ENCODE data around the gene CPSF4L.
"Not testable (repeated sequence)": the region's sequence is repeated elsewhere in the genome, so short reads cannot be mapped to it uniquely, and the experiment has no call there.

The CPSF4L gene

GRCh38 chr17:73267648-73268537 is 6.2 kb upstream of the CPSF4L start:
- H3K36me3 ChIP-seq (ENCODE audit: control insufficient read depth, insufficient read depth, low read length): no peaks in the 10 kb centered on the region
- no peak overlapping the region for H3K4me3 ChIP-seq (ENCODE audit: extremely low read depth, insufficient read depth, low read length, poor library complexity, severe bottlenecking)
- peaks cover 2% of the 10 kb centered on the region for H3K4me1 ChIP-seq (ENCODE audit: control insufficient read depth, insufficient read depth, low read length, poor library complexity, severe bottlenecking)
- WGBS, 2 experiments (ENCODE audit: insufficient coverage in 2 of 2): 70 to 79% methylated on average over 8 of the region's 11 CpGs
- peaks cover 8% of the 10 kb centered on the region for H3K9me3 ChIP-seq (ENCODE audit: control insufficient read depth, low read length)
- no peak overlapping the region for H3K27ac ChIP-seq (ENCODE audit: low read depth, low read length, severe bottlenecking)

DNA sequence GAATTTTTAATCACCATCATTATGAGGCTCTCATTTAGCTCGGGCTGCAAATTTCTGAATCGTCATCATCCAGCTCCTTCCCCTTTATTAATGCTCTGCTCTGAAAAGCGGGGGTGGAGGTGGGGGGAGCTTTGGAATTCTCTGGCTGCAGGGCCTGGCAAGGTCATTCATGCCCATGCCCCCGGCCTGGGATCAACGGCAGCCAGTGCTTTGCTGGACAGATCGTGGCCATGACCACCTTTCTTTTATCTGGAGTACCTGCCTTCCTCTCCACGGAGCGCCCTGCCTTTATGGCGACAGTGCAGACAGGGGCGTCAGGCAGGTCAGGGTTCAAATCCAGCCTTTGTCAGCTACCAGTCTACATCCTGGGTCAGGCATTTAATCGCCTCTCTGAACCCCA is 5.1 kb upstream of the CPSF4L start:
- Histone ChIP-seq H3K4me1 (ENCODE audit: control insufficient read depth, insufficient read depth, low read length, poor library complexity, severe bottlenecking) (peaks cover 13% of the 10 kb centered on the region), H3K9me3 (ENCODE audit: control insufficient read depth, low read length) (peaks cover 8% of the 10 kb centered on the region), H3K27ac (ENCODE audit: low read depth, low read length, severe bottlenecking) (no peak overlapping the region), H3K36me3 (ENCODE audit: control insufficient read depth, insufficient read depth, low read length) (no peaks in the 10 kb centered on the region), H3K4me3 (ENCODE audit: extremely low read depth, insufficient read depth, low read length, poor library complexity, severe bottlenecking) (no peak overlapping the region)
- 95 to 97% methylated on average over 8 to 11 of the region's 11 CpGs for WGBS, 2 experiments (ENCODE audit: insufficient coverage in 2 of 2)

DNA sequence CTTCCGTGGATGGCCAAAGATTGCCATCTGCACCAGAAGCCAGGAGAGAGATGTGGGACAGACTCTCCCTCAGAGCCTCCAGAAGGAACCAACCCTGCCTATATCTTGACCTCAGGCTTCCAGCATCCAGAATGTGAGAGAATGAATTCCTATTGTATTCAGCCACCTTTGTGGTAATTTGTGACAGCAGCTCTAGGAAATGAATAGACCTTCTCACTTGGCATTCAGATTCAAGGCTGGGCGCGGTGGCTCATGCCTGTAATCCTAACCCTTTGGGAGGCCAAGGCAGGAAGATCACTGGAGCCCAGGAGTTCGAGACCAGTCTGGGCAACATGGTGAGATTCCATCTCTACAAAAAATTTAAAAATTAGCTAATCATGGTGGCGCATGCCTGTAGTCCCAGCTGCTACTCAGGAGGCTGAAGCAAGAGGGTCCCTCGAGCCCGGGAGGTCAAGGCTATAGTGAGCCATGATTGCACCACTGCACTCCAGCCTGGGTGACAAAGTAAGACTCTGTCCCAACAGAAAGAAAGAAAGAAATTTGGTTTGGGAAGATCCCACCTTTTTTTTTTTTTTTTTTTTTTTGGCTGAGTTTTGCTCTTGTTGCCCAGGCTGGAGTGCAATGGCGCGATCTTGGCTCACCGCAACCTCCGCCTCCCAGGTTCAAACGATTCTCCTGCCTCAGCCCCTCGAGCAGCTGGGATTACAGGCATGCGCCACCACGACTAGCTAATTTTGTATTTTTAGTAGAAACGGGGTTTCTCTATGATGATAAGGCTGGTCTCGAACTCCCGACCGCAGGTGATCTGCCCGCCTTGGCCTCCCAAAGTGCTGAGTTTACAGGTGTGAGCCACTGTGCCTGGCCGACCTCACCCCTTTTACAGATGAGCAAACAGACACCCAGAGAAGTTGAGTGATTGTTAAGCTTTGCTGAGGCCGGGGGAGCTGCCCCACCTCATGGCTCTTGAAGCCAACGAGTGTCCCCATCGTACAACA is 4.3 kb upstream of the CPSF4L start:
- H3K9me3 ChIP-seq (ENCODE audit: control insufficient read depth, low read length): peaks cover 8% of the 10 kb centered on the region
- no peak overlapping the region for H3K27ac ChIP-seq (ENCODE audit: low read depth, low read length, severe bottlenecking)
- WGBS, 2 experiments (ENCODE audit: insufficient coverage in 2 of 2): 90 to 95% methylated on average over 18 to 20 of the region's 24 CpGs
- peaks cover 16% of the 10 kb centered on the region for H3K4me1 ChIP-seq (ENCODE audit: control insufficient read depth, insufficient read depth, low read length, poor library complexity, severe bottlenecking)
- H3K36me3 ChIP-seq (ENCODE audit: control insufficient read depth, insufficient read depth, low read length): no peaks in the 10 kb centered on the region
- no peak overlapping the region for H3K4me3 ChIP-seq (ENCODE audit: extremely low read depth, insufficient read depth, low read length, poor library complexity, severe bottlenecking)

- WGBS, 2 experiments (ENCODE audit: insufficient coverage in 2 of 2): 80 to 88% methylated on average over 1 to 2 of the region's 2 CpGs
- H3K4me1 ChIP-seq (ENCODE audit: control insufficient read depth, insufficient read depth, low read length, poor library complexity, severe bottlenecking): peaks cover 16% of the 10 kb centered on the region
- not testable (repeated sequence) for H3K9me3 ChIP-seq (ENCODE audit: control insufficient read depth, low read length); H3K27ac ChIP-seq (ENCODE audit: low read depth, low read length, severe bottlenecking); H3K4me3 ChIP-seq (ENCODE audit: extremely low read depth, insufficient read depth, low read length, poor library complexity, severe bottlenecking); H3K36me3 ChIP-seq (ENCODE audit: control insufficient read depth, insufficient read depth, low read length)
Measured at GRCh38 chr17:73264448-73264847, 2.8 kb upstream of the CPSF4L start.

- peaks cover 16% of the 10 kb centered on the region for H3K4me1 ChIP-seq (ENCODE audit: control insufficient read depth, insufficient read depth, low read length, poor library complexity, severe bottlenecking)
- WGBS, 2 experiments (ENCODE audit: insufficient coverage in 2 of 2): 77 to 79% methylated on average over 10 to 11 of the region's 12 CpGs
- no peak overlapping the region for H3K4me3 ChIP-seq (ENCODE audit: extremely low read depth, insufficient read depth, low read length, poor library complexity, severe bottlenecking)
- no peaks in the 10 kb centered on the region for H3K36me3 ChIP-seq (ENCODE audit: control insufficient read depth, insufficient read depth, low read length)
- H3K27ac ChIP-seq (ENCODE audit: low read depth, low read length, severe bottlenecking): peak overlapping the region; percentile 50
- H3K9me3 ChIP-seq (ENCODE audit: control insufficient read depth, low read length): no peaks in the 10 kb centered on the region
Measured at GRCh38 chr17:73262676-73263642, 1.3 kb upstream of the CPSF4L start.

DNA sequence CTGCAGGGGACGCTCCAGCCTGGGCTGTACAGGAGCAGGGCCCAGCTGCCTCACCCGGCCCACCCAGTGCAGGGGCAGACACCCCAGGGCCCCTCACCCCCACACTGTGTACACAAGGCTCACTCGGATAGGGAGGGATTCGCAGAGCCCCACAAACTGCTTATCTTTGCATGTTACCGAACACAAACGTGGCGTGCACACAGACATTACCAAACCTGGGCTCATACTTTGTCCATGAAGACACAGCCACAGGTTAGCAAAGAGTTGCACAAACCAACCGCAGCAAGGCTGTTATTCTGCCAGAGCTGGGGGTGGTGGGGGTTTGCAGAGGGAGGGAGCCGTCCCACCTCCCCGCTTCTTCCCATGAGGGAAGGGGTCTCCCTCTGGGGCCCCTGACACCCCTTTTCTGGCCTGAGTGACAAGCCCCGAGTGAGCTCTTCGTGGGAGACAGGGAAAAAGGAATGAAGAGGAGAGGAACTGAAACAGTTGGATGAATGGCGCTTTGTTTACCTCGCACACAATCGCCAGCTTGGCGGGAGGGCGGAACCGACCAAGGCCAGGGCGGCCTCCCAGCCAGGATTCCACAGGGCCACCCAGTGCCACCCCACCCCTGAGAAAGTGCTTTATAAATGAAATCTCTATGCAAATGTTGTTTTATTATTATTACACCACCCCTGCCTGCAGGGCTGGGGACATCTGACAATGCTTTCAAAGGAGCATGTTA is 434 bp upstream of the CPSF4L start:
- no peak overlapping the region for H3K4me3 ChIP-seq (ENCODE audit: extremely low read depth, insufficient read depth, low read length, poor library complexity, severe bottlenecking)
- WGBS, 2 experiments (ENCODE audit: insufficient coverage in 2 of 2): 52 to 57% methylated on average over 5 to 16 of the region's 19 CpGs
- peak overlapping the region; percentile 66 for H3K27ac ChIP-seq (ENCODE audit: low read depth, low read length, severe bottlenecking)

DNA sequence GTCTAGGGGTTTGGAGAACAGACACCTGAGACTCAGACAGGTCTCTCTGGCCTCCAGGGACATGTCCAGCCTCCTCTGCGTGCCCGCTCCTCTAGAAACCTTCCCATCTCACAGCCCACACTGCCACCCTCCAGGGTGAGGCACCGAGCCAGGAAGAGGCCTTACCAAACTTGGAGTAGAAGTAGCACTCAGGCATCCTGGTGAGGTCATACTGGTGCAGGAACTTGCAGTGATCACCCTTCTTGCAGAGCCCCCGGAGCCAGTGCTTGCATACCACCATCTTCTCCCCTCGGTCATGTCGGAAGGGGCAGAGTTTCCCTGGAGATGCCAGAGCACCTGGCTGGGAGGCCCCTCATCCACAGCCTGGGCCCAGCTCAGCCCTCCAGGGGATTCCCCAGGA is 4.2 kb downstream of the CPSF4L start:
- Histone ChIP-seq H3K36me3 (ENCODE audit: control insufficient read depth, insufficient read depth, low read length) (no peaks in the 10 kb centered on the region), H3K4me3 (ENCODE audit: extremely low read depth, insufficient read depth, low read length, poor library complexity, severe bottlenecking) (no peak overlapping the region), H3K9me3 (ENCODE audit: control insufficient read depth, low read length) (no peaks in the 10 kb centered on the region), H3K4me1 (ENCODE audit: control insufficient read depth, insufficient read depth, low read length, poor library complexity, severe bottlenecking) (peaks cover 16% of the 10 kb centered on the region), H3K27ac (ENCODE audit: low read depth, low read length, severe bottlenecking) (no peak overlapping the region)
- WGBS, 2 experiments (ENCODE audit: insufficient coverage in 2 of 2): 94 to 100% methylated on average over 6 of the region's 6 CpGs

More for the DNA sequence above, 434 bp upstream of the CPSF4L start:
- Histone ChIP-seq H3K4me1 (ENCODE audit: control insufficient read depth, insufficient read depth, low read length, poor library complexity, severe bottlenecking) (peaks cover 16% of the 10 kb centered on the region), H3K36me3 (ENCODE audit: control insufficient read depth, insufficient read depth, low read length) (no peaks in the 10 kb centered on the region), H3K9me3 (ENCODE audit: control insufficient read depth, low read length) (no peaks in the 10 kb centered on the region)

DNA sequence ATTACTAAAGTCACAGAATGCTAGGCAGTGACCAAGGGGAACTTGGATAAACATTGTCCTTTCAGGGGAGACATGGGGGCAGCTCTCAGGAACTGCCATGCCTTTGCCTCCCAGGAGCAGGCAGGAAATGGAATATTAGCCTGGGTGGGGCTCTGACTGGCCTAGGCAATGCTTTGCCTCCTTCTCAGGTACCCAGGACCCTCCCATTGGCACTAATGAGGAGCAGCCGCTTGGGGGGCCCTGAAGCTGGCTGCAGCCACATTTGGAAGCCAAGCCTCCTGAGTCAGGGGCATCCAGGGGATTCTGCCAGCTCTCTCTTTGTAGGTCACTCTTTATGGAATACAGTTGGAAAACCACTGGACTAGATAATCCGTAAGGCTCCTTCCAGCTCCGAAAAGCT is 5.5 kb downstream of the CPSF4L start:
- 86 to 100% methylated on average over 3 of the region's 3 CpGs for WGBS, 2 experiments (ENCODE audit: insufficient coverage in 2 of 2)
- peaks cover 6% of the 10 kb centered on the region for H3K4me1 ChIP-seq (ENCODE audit: control insufficient read depth, insufficient read depth, low read length, poor library complexity, severe bottlenecking)
- H3K27ac ChIP-seq (ENCODE audit: low read depth, low read length, severe bottlenecking): no peak overlapping the region
- H3K9me3 ChIP-seq (ENCODE audit: control insufficient read depth, low read length): no peaks in the 10 kb centered on the region
- H3K4me3 ChIP-seq (ENCODE audit: extremely low read depth, insufficient read depth, low read length, poor library complexity, severe bottlenecking): no peak overlapping the region
- no peaks in the 10 kb centered on the region for H3K36me3 ChIP-seq (ENCODE audit: control insufficient read depth, insufficient read depth, low read length)

- Histone ChIP-seq H3K27ac (ENCODE audit: low read depth, low read length, severe bottlenecking) (no peak overlapping the region), H3K9me3 (ENCODE audit: control insufficient read depth, low read length) (no peaks in the 10 kb centered on the region), H3K4me3 (ENCODE audit: extremely low read depth, insufficient read depth, low read length, poor library complexity, severe bottlenecking) (no peak overlapping the region), H3K36me3 (ENCODE audit: control insufficient read depth, insufficient read depth, low read length) (no peaks in the 10 kb centered on the region), H3K4me1 (ENCODE audit: control insufficient read depth, insufficient read depth, low read length, poor library complexity, severe bottlenecking) (peaks cover 6% of the 10 kb centered on the region)
- WGBS, 2 experiments (ENCODE audit: insufficient coverage in 2 of 2): 2 to 16% methylated on average over 5 to 7 of the region's 8 CpGs
Measured at GRCh38 chr17:73255671-73256181, 6.0 kb downstream of the CPSF4L start.

Measured in mesodermal cell (in vitro differentiated cells).